H1 (cell line): Measurements from ENCODE around the gene CD300C. TPM values are rescaled to one million over a fixed set of nuclear protein-coding genes. Genes with fewer than 3 reads are reported as not detected.

Experiments used
- CTCF ChIA-PET: fragments of 300-600 bp; sonication (Branson Sonifier 250); formaldehyde crosslinking; loops from one replicate; lab custom pipeline; 2021; ENCODE audit not compliant: partially characterized antibody; lab: Charles Lee
- POLR2A ChIA-PET: fragments of 300-600 bp; sonication (Branson Sonifier 250); formaldehyde crosslinking; loops from one replicate; lab custom pipeline; 2021; ENCODE audit warnings: inconsistent platforms; ENCODE audit not compliant: partially characterized antibody; lab: Charles Lee
- DNase-seq, 2 experiments: peaks; one replicate each; pipeline versions ENCODE4 v3.0.0 to v3.0.0-alpha.2; 2010 to 2022; ENCODE audit warnings: low spot score in 2 of 2, low read depth in 1 of 2, mixed read lengths in 1 of 2
- FAIRE-seq: peaks from 2 replicates; lab custom pipeline; 2011; peaks lifted over from hg19 to GRCh38; lab: Jason Lieb, UNC
- H2AFZ ChIP-seq: 2 replicates; pipeline ENCODE4 v1.8.1; 2012; ENCODE audit warnings: low read length, inconsistent platforms
- H2AK5ac ChIP-seq: 2 replicates; pipeline ENCODE4 v1.6.1; 2013; ENCODE audit warnings: low read depth, low read length
- H2BK120ac ChIP-seq: replicated peaks from 2 replicates; pipeline ENCODE3; 2013; ENCODE audit warnings: low read depth, low read length, inconsistent platforms
- H2BK12ac ChIP-seq: 2 replicates; pipeline ENCODE4 v1.6.1; 2013; ENCODE audit warnings: low read depth, low read length
- H2BK15ac ChIP-seq: 2 replicates; pipeline ENCODE4 v1.6.1; 2013; ENCODE audit warnings: low read length
- H2BK20ac ChIP-seq: 2 replicates; pipeline ENCODE4 v1.6.1; 2013; ENCODE audit warnings: low read length
- H2BK5ac ChIP-seq: 2 replicates; pipeline ENCODE4 v1.6.1; 2013; ENCODE audit warnings: low read depth, low read length
- H3K14ac ChIP-seq: 2 replicates; pipeline ENCODE4 v1.6.1; 2013; ENCODE audit warnings: inconsistent platforms; ENCODE audit not compliant: insufficient read length
- H3K18ac ChIP-seq: 2 replicates; pipeline ENCODE4 v1.6.1; 2013; ENCODE audit warnings: low read length; ENCODE audit errors: extremely low read depth
- H3K23ac ChIP-seq: 2 replicates; pipeline ENCODE4 v1.6.1; 2013; ENCODE audit warnings: inconsistent platforms; ENCODE audit not compliant: insufficient read length
- H3K23me2 ChIP-seq: 2 replicates; pipeline ENCODE4 v1.6.1; 2013; ENCODE audit warnings: low read depth, low read length
- H3K27ac ChIP-seq: 2 replicates; pipeline ENCODE4 v1.6.1; 2011; ENCODE audit warnings: low read depth, low read length, inconsistent platforms
- H3K27me3 ChIP-seq, 4 experiments: replicated peaks in 1 of 4; 1 replicate in 1 of 4; 2 replicates in 3 of 4; pipeline versions ENCODE4 v1.6.1 to v1.8.1; 2011 to 2013; ENCODE audit warnings: low read length in 3 of 4, mild to moderate bottlenecking in 3 of 4, inconsistent platforms in 2 of 4, mixed read lengths in 2 of 4, moderate library complexity in 1 of 4; ENCODE audit not compliant: control insufficient read depth in 3 of 4, insufficient read depth in 3 of 4; ENCODE audit errors: extremely low read depth in 1 of 4
- H3K36me3 ChIP-seq, 4 experiments: 2 replicates each; pipeline versions ENCODE4 v1.6.1 to v1.8.1; 2011 to 2013; ENCODE audit warnings: mild to moderate bottlenecking in 4 of 4, low read length in 3 of 4, moderate library complexity in 2 of 4, control low read depth in 1 of 4, inconsistent platforms in 1 of 4; ENCODE audit not compliant: insufficient read depth in 4 of 4, control insufficient read depth in 2 of 4
- H3K4ac ChIP-seq: replicated peaks from 2 replicates; pipeline ENCODE3; 2013; ENCODE audit warnings: low read length, low read depth, mixed read lengths, inconsistent platforms; ENCODE audit not compliant: insufficient read length
- H3K4me1 ChIP-seq, 4 experiments: replicated peaks in 1 of 4; 1 replicate in 1 of 4; 2 replicates in 3 of 4; pipeline versions ENCODE4 v1.6.1 to v1.8.1; 2011 to 2013; ENCODE audit warnings: low read length in 3 of 4, inconsistent platforms in 2 of 4, mixed read lengths in 1 of 4; ENCODE audit not compliant: insufficient read depth in 4 of 4, control insufficient read depth in 3 of 4
- H3K4me2 ChIP-seq, 2 experiments: 2 replicates each; pipeline versions ENCODE4 v1.6.1 to v1.8.1; 2011 to 2013; ENCODE audit warnings: low read depth in 2 of 2, low read length in 2 of 2, control low read depth in 1 of 2, inconsistent platforms in 1 of 2, mild to moderate bottlenecking in 1 of 2; ENCODE audit not compliant: insufficient read depth in 1 of 2
- H3K4me3 ChIP-seq, 4 experiments: fragments of 200-600, 300-600 bp in 1 of 4; sonication (generic), shearing (Covaris generic), sonication (Bioruptor Twin) in 1 of 4; 2 replicates each; pipeline versions ENCODE4 v1.5.1 to v1.8.1; 2011 to 2016; ENCODE audit warnings: low read length in 4 of 4, low read depth in 3 of 4, control low read depth in 2 of 4, inconsistent platforms in 2 of 4, mild to moderate bottlenecking in 2 of 4, mixed read lengths in 1 of 4, moderate library complexity in 1 of 4; ENCODE audit not compliant: insufficient read depth in 2 of 4; ENCODE audit errors: extremely low read depth in 1 of 4
- H3K56ac ChIP-seq: replicated peaks from 2 replicates; pipeline ENCODE3; 2013; ENCODE audit warnings: low read depth, mild to moderate bottlenecking, mixed read lengths, low read length, inconsistent platforms; ENCODE audit not compliant: insufficient read length
- H3K79me1 ChIP-seq: 2 replicates; pipeline ENCODE4 v1.6.1; 2013; ENCODE audit warnings: low read depth, low read length, control low read depth
- H3K79me2 ChIP-seq, 2 experiments: 2 replicates each; pipeline versions ENCODE4 v1.6.1 to v1.8.1; 2012 to 2013; ENCODE audit warnings: low read length in 2 of 2, mild to moderate bottlenecking in 2 of 2, inconsistent platforms in 1 of 2; ENCODE audit not compliant: insufficient read depth in 2 of 2, control insufficient read depth in 1 of 2
- H3K9ac ChIP-seq, 4 experiments: replicated peaks in 1 of 4; 1 replicate in 1 of 4; 2 replicates in 3 of 4; pipeline versions ENCODE4 v1.6.1 to v1.8.1; 2011 to 2013; ENCODE audit warnings: low read depth in 3 of 4, low read length in 3 of 4, control low read depth in 2 of 4, mild to moderate bottlenecking in 2 of 4, moderate library complexity in 2 of 4, inconsistent platforms in 1 of 4; ENCODE audit errors: extremely low read depth in 1 of 4
- H3K9me3 ChIP-seq, 2 experiments: 2 replicates each; pipeline versions ENCODE4 v1.6.1 to v1.8.1; 2012 to 2013; ENCODE audit warnings: mild to moderate bottlenecking in 2 of 2, moderate library complexity in 2 of 2, control low read depth in 1 of 2, inconsistent platforms in 1 of 2, low read depth in 1 of 2, low read length in 1 of 2, mixed read lengths in 1 of 2; ENCODE audit not compliant: insufficient read depth in 2 of 2
- H4K20me1 ChIP-seq, 2 experiments: replicated peaks in 1 of 2; 2 replicates each; pipeline versions ENCODE3 to v1.8.1; 2011 to 2013; ENCODE audit warnings: inconsistent platforms in 2 of 2, low read length in 2 of 2, mild to moderate bottlenecking in 1 of 2; ENCODE audit not compliant: insufficient read depth in 2 of 2, control insufficient read depth in 1 of 2
- H4K5ac ChIP-seq: 2 replicates; pipeline ENCODE4 v1.6.1; 2013; ENCODE audit warnings: low read length, low read depth, mixed read lengths, inconsistent platforms; ENCODE audit not compliant: insufficient read length
- H4K8ac ChIP-seq: 2 replicates; pipeline ENCODE4 v1.8.0; 2013; ENCODE audit warnings: mild to moderate bottlenecking, moderate library complexity, low read length, inconsistent platforms; ENCODE audit not compliant: insufficient read depth; ENCODE audit errors: extremely low read depth
- H4K91ac ChIP-seq: replicated peaks from 2 replicates; pipeline ENCODE3; 2013; ENCODE audit warnings: low read length, mixed read lengths, inconsistent platforms; ENCODE audit not compliant: insufficient read length
- POU5F1 ChIP-seq: IDR thresholded peaks from 2 replicates; pipeline ENCODE4 v1.6.1; 2011; ENCODE audit warnings: low read depth, mild to moderate bottlenecking, low read length, moderate library complexity
- RBBP5 ChIP-seq: IDR thresholded peaks from 2 replicates; pipeline ENCODE4 v1.7.1; 2012; ENCODE audit warnings: low read depth, mild to moderate bottlenecking, inconsistent platforms, low read length, moderate library complexity, borderline replicate concordance
- RNF2 ChIP-seq: fragments of 200-900, 300-1000 bp; sonication (generic); IDR thresholded peaks from 2 replicates; pipeline ENCODE4 v1.7.1; 2016; ENCODE audit warnings: borderline replicate concordance, low read depth, mild to moderate bottlenecking, antibody characterized with exemption, low read length; ENCODE audit not compliant: poor library complexity, severe bottlenecking; ENCODE audit errors: missing control alignments
- TAF1 ChIP-seq: IDR thresholded peaks from 2 replicates; pipeline ENCODE4 v1.6.1; 2011; ENCODE audit warnings: mild to moderate bottlenecking, low read depth, low read length
- WGBS, 2 experiments: shearing (Covaris generic) in 1 of 2; methylation state at CpG; one replicate each; pipeline versions ENCODE4 v1.1.6 to v1.1.7; 2013 to 2015; ENCODE audit warnings: low lambda C conversion rate in 2 of 2, mixed read lengths in 2 of 2, inconsistent platforms in 1 of 2, low coverage in 1 of 2, missing lambda C conversion rate in 1 of 2; ENCODE audit not compliant: insufficient replicate concordance in 2 of 2, insufficient coverage in 1 of 2, insufficient read length in 1 of 2; ENCODE audit errors: extremely low coverage in 1 of 2, missing lambda C conversion rate in 1 of 2; 5-methylcytosine and 5-hydroxymethylcytosine counted together
- polyA plus RNA-seq, 7 experiments: library from polyadenylated mRNA; depleted of rRNA in 3 of 7; stranded (reverse) in 5 of 7; unstranded in 2 of 7; fragments of >200 nt in 5 of 7; fragments of 200-250 nt in 2 of 7; gene quantifications; 1 replicate in 5 of 7; 2 replicates in 1 of 7; 4 replicates in 1 of 7; pipeline versions ENCODE4 v1.2.1 to v1.2.3, GENCODE V29; 2011 to 2013; ENCODE audit warnings: missing spikeins in 2 of 7, mixed read lengths in 2 of 7
- total RNA-seq: library from RNA; stranded (reverse); fragmentation: NEBNext Ultra II Directional; extraction: Animal tissue kit (Norgen Biotek cat#: 25700); gene quantifications from 2 replicates; pipeline ENCODE4 v1.2.1, GENCODE V29; 2021

Gene CD300C
- total and polyA plus RNA-seq, 2 of the 8 experiments (the other 6 are each of a cell fraction or from before 2014, with no cell fraction given): not detected

DNA sequence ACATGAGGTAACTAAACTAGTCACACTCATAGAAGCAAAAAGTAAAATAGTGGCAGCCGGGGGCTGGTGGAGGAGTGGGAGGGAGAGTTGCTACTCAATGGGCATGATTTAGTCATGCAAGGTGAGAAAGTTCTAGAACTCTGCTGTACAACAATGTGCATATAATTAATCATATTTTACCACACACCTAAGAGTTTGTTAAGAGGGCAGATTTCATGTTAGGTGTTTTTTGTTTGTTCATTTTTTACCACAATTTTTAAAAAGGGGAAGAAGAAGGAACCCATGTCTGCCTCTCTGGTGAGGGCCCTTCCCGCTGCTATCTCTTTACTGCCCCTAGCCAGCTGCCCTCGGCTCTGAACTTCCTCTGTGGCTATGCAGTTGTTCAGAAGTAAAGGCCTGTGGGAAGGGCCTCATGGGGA, 25.9 kb downstream of the CD300C start:
- 87% methylated on average over 3 of the region's 3 CpGs; no CpG with 5 or more reads in 1 of the 2 experiments for WGBS, 2 experiments
- no peaks in the 10 kb centered on the region for H3K79me2 ChIP-seq
- H4K5ac ChIP-seq: no peak overlapping the region
- no peak overlapping the region for H3K18ac ChIP-seq
- H2BK20ac ChIP-seq: no peak overlapping the region
- ChIA-PET POLR2A (no interaction called here), CTCF (interaction anchor here (0.6 to 0.7 kb wide), 2 partner anchors 46 to 151 kb away, joined by 3 to 4 read pairs; no protein-coding TSS in a partner anchor)
- H2AFZ ChIP-seq: no peak overlapping the region
- no peaks in the 10 kb centered on the region for H3K4me1 ChIP-seq
- no peak for TF ChIP-seq RNF2
- no peak for TF ChIP-seq RBBP5
- no peak for TF ChIP-seq TAF1
- no peak for TF ChIP-seq POU5F1
- no peak overlapping the region for H2BK5ac ChIP-seq
- FAIRE-seq (no peak), DNase-seq (no peak)
- no peak overlapping the region for H4K8ac ChIP-seq
- peaks cover 0 to 2% of the 10 kb centered on the region in 2 experiments for H4K20me1 ChIP-seq
- peaks cover 16 to 25% of the 10 kb centered on the region in 2 experiments; a peak in 3 of 4 replicates for H3K9me3 ChIP-seq
- no peak overlapping the region for H3K4me2 ChIP-seq
- H3K4me3 ChIP-seq: no peak overlapping the region
- H2AK5ac ChIP-seq: no peak overlapping the region
- H3K14ac ChIP-seq: no peak overlapping the region
- no peak overlapping the region for H3K4ac ChIP-seq
- no peaks in the 10 kb centered on the region for H3K36me3 ChIP-seq
- H4K91ac ChIP-seq: no peak overlapping the region
- no peak overlapping the region for H2BK12ac ChIP-seq
- H3K9ac ChIP-seq: no peak overlapping the region
- no peaks in the 10 kb centered on the region for H3K79me1 ChIP-seq
- H3K23me2 ChIP-seq: no peaks in the 10 kb centered on the region
- H3K27me3 ChIP-seq: peaks cover 0 to 2% (median 0%) of the 10 kb centered on the region in 4 experiments; a peak in 1 of 7 replicates
- H2BK120ac ChIP-seq: no peak overlapping the region
- no peak overlapping the region for H2BK15ac ChIP-seq
- H3K23ac ChIP-seq: no peak overlapping the region
- no peak overlapping the region for H3K56ac ChIP-seq
- no peak overlapping the region for H3K27ac ChIP-seq
